Brain microvascular endothelial cell (primary cell): Measurements from ENCODE around the gene DDX42.

Experiments
- DNase-seq: peaks from one replicate; pipeline ENCODE4 v3.0.0-alpha.2; 2020
- H3K27ac ChIP-seq: fragments of 250-450 bp; sonication (Bioruptor Pico); 2 replicates; pipeline ENCODE4 v1.5.1; 2020; ENCODE audit warnings: mild to moderate bottlenecking, moderate library complexity
- H3K27me3 ChIP-seq: fragments of 250-450 bp; sonication (Bioruptor Pico); replicated peaks from 2 replicates; pipeline ENCODE4 v1.5.1; 2020; ENCODE audit warnings: mild to moderate bottlenecking
- H3K36me3 ChIP-seq: fragments of 250-450 bp; sonication (Bioruptor Pico); replicated peaks from 2 replicates; pipeline ENCODE4 v1.5.1; 2020; ENCODE audit warnings: mild to moderate bottlenecking
- H3K4me3 ChIP-seq: 2 replicates; pipeline ENCODE4 v1.5.1; 2011; ENCODE audit warnings: low read depth, mild to moderate bottlenecking, control low read depth, low read length, moderate library complexity
- CTCF ChIP-seq: IDR thresholded peaks from 2 replicates; pipeline ENCODE4 v1.5.1; 2011; ENCODE audit warnings: low read depth, mild to moderate bottlenecking, moderate library complexity, low read length, control low read depth, inconsistent platforms; ENCODE audit errors: missing control alignments
- in situ Hi-C: cut with HindIII; loops from 2 replicates; pipeline ENCODE4 v1.10.0; 2017; ENCODE audit warnings: low sequenced_read_pairs, low pct_ligation_motif_present

DDX42 gene

GRCh38 chr17:63760771-63761539 is 13.0 kb upstream of the DDX42 start:
- Histone ChIP-seq H3K36me3 (peaks cover 60% of the 10 kb centered on the region), H3K4me3 (no peak overlapping the region), H3K27me3 (no peaks in the 10 kb centered on the region), H3K27ac (no peak overlapping the region)
- in situ Hi-C loops = no loop called here
- TF ChIP-seq CTCF = no peak
- DNase-seq = no peak

GRCh38 chr17:63762161-63763078 is 11.6 kb upstream of the DDX42 start:
- Histone ChIP-seq H3K27me3 (no peaks in the 10 kb centered on the region), H3K36me3 (peaks cover 48% of the 10 kb centered on the region), H3K27ac (no peak overlapping the region), H3K4me3 (no peak overlapping the region)
- DNase-seq = no peak
- no peak for TF ChIP-seq CTCF
- in situ Hi-C loops = no loop called here

GRCh38 chr17:63764716-63765115 is 9.3 kb upstream of the DDX42 start:
- no peak for TF ChIP-seq CTCF
- in situ Hi-C loops = no loop called here
- DNase-seq = no peak
- Histone ChIP-seq H3K27me3 (no peaks in the 10 kb centered on the region), H3K36me3 (peaks cover 35% of the 10 kb centered on the region), H3K4me3 (no peak overlapping the region), H3K27ac (no peak overlapping the region)

GRCh38 chr17:63766754-63767153 is 7.2 kb upstream of the DDX42 start:
- in situ Hi-C loops = no loop called here
- Histone ChIP-seq H3K27me3 (no peaks in the 10 kb centered on the region), H3K27ac (no peak overlapping the region), H3K36me3 (peaks cover 28% of the 10 kb centered on the region), H3K4me3 (no peak overlapping the region)
- no peak for TF ChIP-seq CTCF
- no peak for DNase-seq

DNA sequence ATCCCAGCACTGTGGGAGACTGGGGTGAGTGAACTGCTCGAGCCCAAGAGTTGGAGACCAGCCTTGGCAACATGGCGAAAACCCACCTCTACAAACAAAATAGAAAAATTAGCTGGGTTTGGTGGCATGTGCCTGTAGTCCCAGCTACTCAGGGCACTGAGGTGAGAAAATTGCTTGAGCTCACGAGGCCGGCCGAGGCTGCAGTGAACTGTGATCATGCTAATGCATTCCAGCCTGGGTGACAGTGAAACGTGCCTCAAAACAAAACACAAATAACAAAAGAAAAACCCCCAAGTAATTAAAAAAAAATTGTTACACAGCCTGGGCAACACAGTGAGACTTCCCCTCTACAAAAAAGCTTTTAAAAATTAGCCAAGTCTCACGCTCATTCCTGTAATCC is 5.5 kb upstream of the DDX42 start:
- Histone ChIP-seq H3K36me3 (peaks cover 15% of the 10 kb centered on the region), H3K27ac (no peak overlapping the region), H3K27me3 (no peaks in the 10 kb centered on the region), H3K4me3 (no peak overlapping the region)
- in situ Hi-C loops = no loop called here
- no peak for TF ChIP-seq CTCF
- DNase-seq = no peak
